HepG2 (cell line): ENCODE results near the gene RHOD. TPM values are rescaled to one million over a fixed set of nuclear protein-coding genes. Genes with fewer than 3 reads are reported as not detected.

Experiments used
- AHDC1 ChIP-seq: sonication (generic); formaldehyde crosslinking; IDR thresholded peaks from 2 replicates; pipeline ENCODE4 v1.5.1; 2020; ENCODE audit warnings: mild to moderate bottlenecking, missing genetic modification reagents, borderline replicate concordance
- ERF ChIP-seq: IDR thresholded peaks from 2 replicates; pipeline ENCODE4 v1.6.1; 2018; ENCODE audit warnings: missing biosample characterization, missing genetic modification reagents
- ETV6 ChIP-seq: sonication (generic); formaldehyde crosslinking; conservative IDR thresholded peaks from 2 replicates; pipeline ENCODE4 v1.4.0; 2020; ENCODE audit warnings: missing genetic modification reagents
- FOXA3 ChIP-seq: IDR thresholded peaks from 2 replicates; pipeline ENCODE4 v1.6.1; 2016; ENCODE audit warnings: missing genetic modification reagents, missing compliant biosample characterization
- GPN1 ChIP-seq: sonication (generic); formaldehyde crosslinking; IDR thresholded peaks from 2 replicates; pipeline ENCODE4 v1.5.1; 2020; ENCODE audit warnings: missing genetic modification reagents, borderline replicate concordance
- HINFP ChIP-seq: sonication (generic); formaldehyde crosslinking; IDR thresholded peaks from 2 replicates; pipeline ENCODE4 v1.4.0; 2020; ENCODE audit warnings: low read depth, mild to moderate bottlenecking, missing genetic modification reagents
- HOXA9 ChIP-seq: sonication (generic); formaldehyde crosslinking; IDR thresholded peaks from 2 replicates; pipeline ENCODE4 v1.8.1; 2022; ENCODE audit warnings: missing genetic modification reagents, mild to moderate bottlenecking, moderate library complexity, borderline replicate concordance
- KDM3A ChIP-seq: IDR thresholded peaks from 2 replicates; pipeline ENCODE4 v1.6.1; 2018; ENCODE audit warnings: low read depth, missing compliant biosample characterization
- PLSCR1 ChIP-seq: sonication (generic); formaldehyde crosslinking; IDR thresholded peaks from 2 replicates; pipeline ENCODE4 v1.5.0; 2020; ENCODE audit warnings: missing genetic modification reagents, mild to moderate bottlenecking, borderline replicate concordance
- RFX3 ChIP-seq: IDR thresholded peaks from 2 replicates; pipeline ENCODE4 v1.6.1; 2016; ENCODE audit warnings: missing biosample characterization, missing genetic modification reagents
- RORA ChIP-seq: sonication (generic); formaldehyde crosslinking; IDR thresholded peaks from 2 replicates; pipeline ENCODE4 v1.5.0; 2020; ENCODE audit warnings: mild to moderate bottlenecking, missing genetic modification reagents, moderate library complexity
- SP5 ChIP-seq: IDR thresholded peaks from 2 replicates; pipeline ENCODE4 v1.6.1; 2016; ENCODE audit warnings: low read depth, borderline replicate concordance
- TBX3 ChIP-seq: fragments of 450-650 bp; IDR thresholded peaks from 2 replicates; pipeline ENCODE4 v1.6.1; 2017; ENCODE audit warnings: antibody characterized with exemption, mild to moderate bottlenecking, inconsistent platforms, borderline replicate concordance
- TCF7L2 ChIP-seq: IDR thresholded peaks from 2 replicates; pipeline ENCODE4 v1.6.1; 2011; ENCODE audit warnings: mild to moderate bottlenecking, low read depth, low read length, moderate library complexity
- TIGD3 ChIP-seq: sonication (generic); formaldehyde crosslinking; IDR thresholded peaks from 2 replicates; pipeline ENCODE4 v1.5.1; 2020; ENCODE audit warnings: mild to moderate bottlenecking, missing genetic modification reagents, borderline replicate concordance
- ZBTB46 ChIP-seq: sonication (generic); formaldehyde crosslinking; IDR thresholded peaks from 2 replicates; pipeline ENCODE4 v1.4.0; 2020; ENCODE audit warnings: mild to moderate bottlenecking, missing genetic modification reagents, borderline replicate concordance
- ZNF256 ChIP-seq: sonication (generic); formaldehyde crosslinking; conservative IDR thresholded peaks from 2 replicates; pipeline ENCODE4 v1.4.0; 2020; ENCODE audit warnings: missing genetic modification reagents
- ZNF580 ChIP-seq: IDR thresholded peaks from 2 replicates; pipeline ENCODE4 v1.6.1; 2016; ENCODE audit warnings: low read depth, borderline replicate concordance
- polyA plus RNA-seq, 8 experiments: library from polyadenylated mRNA; depleted of rRNA in 3 of 8; stranded (reverse) in 7 of 8; unstranded in 1 of 8; fragments of >200 nt; fragmentation: Illumina TruSeq in 4 of 8; extraction: Trizol in 4 of 8; gene quantifications; 2 replicates each; pipeline versions ENCODE4 v1.2.1 to v1.2.3, GENCODE V29; 2011 to 2016; ENCODE audit warnings: low read depth in 4 of 8, missing spikeins in 1 of 8, mixed read lengths in 1 of 8; ENCODE audit not compliant: insufficient read depth in 1 of 8
- total RNA-seq, 5 experiments: library from RNA; depleted of rRNA; stranded (reverse); fragments of >200 nt; fragmentation: Illumina TruSeq; extraction: Trizol; gene quantifications; 2 replicates each; pipeline ENCODE4 v1.2.3, GENCODE V29; 2016; ENCODE audit warnings: low read depth in 1 of 5

RHOD gene
- total and polyA plus RNA-seq, 2 of the 13 experiments (the other 11 are each of a cell fraction or from before 2014, with no cell fraction given), result 0.27 to 0.98 TPM

GRCh38 chr11:67054836-67055523, 1.7 kb upstream of the RHOD start (continued):
- no peak for TF ChIP-seq TIGD3 (CRISPR knock-in tag)
- peak; percentile 86 for TF ChIP-seq TBX3
- TF ChIP-seq KDM3A (CRISPR knock-in tag), result no peak; the same call in 1 of the 2 replicates
- 0 out of 2 replicates have a peak, but pooled peaks have one; percentile 38 for TF ChIP-seq HOXA9
- TF ChIP-seq RFX3 (CRISPR knock-in tag), result peak; percentile 97
- TF ChIP-seq FOXA3, result peak; percentile 84
- TF ChIP-seq ZNF256 (CRISPR knock-in tag), result no peak
- TF ChIP-seq TCF7L2, result no peak
- peak; percentile 64; the same call in 1 of the 2 replicates for TF ChIP-seq ERF (CRISPR knock-in tag)
- TF ChIP-seq ETV6, result no peak
- TF ChIP-seq RORA (CRISPR knock-in tag), result no peak
- no peak for TF ChIP-seq PLSCR1 (CRISPR knock-in tag)
- TF ChIP-seq ZNF580 (CRISPR knock-in tag), result no peak
- TF ChIP-seq GPN1 (CRISPR knock-in tag), result no peak
- no peak for TF ChIP-seq AHDC1
- TF ChIP-seq SP5 (CRISPR knock-in tag), result peak; percentile 40
- no peak for TF ChIP-seq HINFP
- TF ChIP-seq ZBTB46 (CRISPR knock-in tag), result no peak
